ENCODE measurements around the gene SLC30A10.
"Not testable (repeated sequence)": the region's sequence is repeated elsewhere in the genome, so short reads cannot be mapped to it uniquely, and the experiment has no call there.

SLC30A10 gene

DNA sequence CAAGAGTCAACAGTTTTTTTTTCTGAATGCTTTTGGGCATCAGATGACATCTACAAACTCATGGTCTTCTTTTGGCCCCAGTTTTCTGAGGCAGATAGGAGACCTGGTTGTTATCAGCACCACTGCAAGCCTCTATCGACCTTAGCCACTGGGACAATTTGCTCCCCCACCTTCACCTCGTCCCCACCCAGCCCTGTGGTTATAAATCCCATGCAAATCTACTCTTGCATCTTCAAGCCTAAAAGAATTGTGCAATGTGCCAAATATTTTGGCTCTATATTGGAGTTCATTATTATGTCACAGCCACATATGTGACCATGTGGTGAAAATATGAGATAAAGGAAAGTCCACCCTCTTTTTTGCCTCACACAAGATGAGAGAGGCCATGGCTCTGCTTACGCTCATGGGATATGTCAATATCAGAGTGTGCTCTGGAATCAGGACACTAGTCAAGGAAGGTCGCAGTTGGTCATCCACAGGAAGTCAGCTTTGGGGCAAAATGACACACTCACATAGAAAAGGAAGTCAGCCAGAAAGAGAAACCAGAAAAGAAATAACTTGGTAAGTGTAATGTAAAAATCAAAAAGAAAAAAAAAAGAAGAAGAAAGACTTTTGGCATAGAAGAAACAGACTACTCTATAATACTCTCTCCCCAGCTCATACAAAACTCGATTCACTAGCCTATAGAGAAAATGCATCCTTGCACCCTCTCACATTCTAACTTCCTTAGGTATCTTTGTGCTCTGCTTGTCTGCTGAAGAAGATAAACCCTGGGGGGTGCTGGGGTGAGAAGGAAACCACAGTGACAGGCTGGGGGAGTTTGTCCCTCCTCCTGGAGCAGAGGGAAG lies 21.2 kb downstream of the SLC30A10 start:
- Histone ChIP-seq H3K9me3 (ENCODE audit: control insufficient read depth, low read length) (no peaks in the 10 kb centered on the region), H3K4me1 (ENCODE audit: control insufficient read depth, insufficient read depth, low read length) (no peaks in the 10 kb centered on the region), H3K36me3 (ENCODE audit: control insufficient read depth, insufficient read depth, low read length, severe bottlenecking) (no peaks in the 10 kb centered on the region), H3K4me3 (ENCODE audit: low read length) (no peak overlapping the region), H3K9ac (ENCODE audit: low read length) (no peak overlapping the region), H3K27me3 (replicated peaks; ENCODE audit: control insufficient read depth, insufficient read depth, low read length) (peaks cover 2% of the 10 kb centered on the region)
- DNase-seq (ENCODE audit: low read depth): no peak

DNA sequence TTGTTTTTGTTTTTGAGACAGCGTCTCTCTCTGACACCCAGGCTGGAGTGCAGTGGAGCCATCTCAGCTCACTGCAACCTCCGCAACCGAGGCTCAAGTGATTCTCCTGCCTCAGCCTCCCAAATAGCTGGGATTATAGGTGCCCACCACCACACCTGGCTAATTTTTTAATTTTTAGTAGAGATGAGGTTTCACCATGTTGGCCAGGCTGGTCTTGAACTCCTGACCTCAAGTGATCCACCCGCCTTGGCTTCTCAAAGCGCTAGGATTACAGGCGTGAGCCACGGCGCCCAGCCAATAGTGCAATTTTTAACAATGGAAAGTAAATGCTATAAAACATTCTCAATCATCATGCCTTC lies 21.8 kb downstream of the SLC30A10 start:
- not testable (repeated sequence) for DNase-seq (ENCODE audit: low read depth); H3K27me3 ChIP-seq (replicated peaks; ENCODE audit: control insufficient read depth, insufficient read depth, low read length); H3K9me3 ChIP-seq (ENCODE audit: control insufficient read depth, low read length); H3K36me3 ChIP-seq (ENCODE audit: control insufficient read depth, insufficient read depth, low read length, severe bottlenecking); H3K4me1 ChIP-seq (ENCODE audit: control insufficient read depth, insufficient read depth, low read length); H3K9ac ChIP-seq (ENCODE audit: low read length); H3K4me3 ChIP-seq (ENCODE audit: low read length)

DNA sequence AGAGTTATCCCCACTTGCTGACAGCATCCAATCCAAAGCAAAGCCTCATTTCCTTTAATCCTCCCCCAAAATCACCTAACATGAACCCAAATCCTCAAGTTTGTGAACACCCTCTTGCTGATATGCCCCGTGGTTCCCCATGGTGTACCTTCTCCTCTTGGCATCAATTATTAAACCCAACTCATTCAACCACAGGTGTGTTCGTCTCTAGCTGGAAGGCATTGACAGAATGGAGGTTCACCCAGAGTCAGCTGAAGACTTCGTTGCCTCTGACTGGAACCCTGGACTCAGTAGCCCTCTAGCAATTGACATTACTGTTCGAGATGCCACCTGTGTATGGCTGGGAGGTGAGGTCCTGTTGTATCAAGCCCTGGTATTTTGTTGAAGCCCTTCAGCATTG lies 22.8 kb downstream of the SLC30A10 start:
- Histone ChIP-seq H3K36me3 (ENCODE audit: control insufficient read depth, insufficient read depth, low read length, severe bottlenecking) (no peaks in the 10 kb centered on the region), H3K9ac (ENCODE audit: low read length) (no peak overlapping the region), H3K4me3 (ENCODE audit: low read length) (no peak overlapping the region), H3K27me3 (replicated peaks; ENCODE audit: control insufficient read depth, insufficient read depth, low read length) (peaks cover 2% of the 10 kb centered on the region), H3K4me1 (ENCODE audit: control insufficient read depth, insufficient read depth, low read length) (no peaks in the 10 kb centered on the region), H3K9me3 (ENCODE audit: control insufficient read depth, low read length) (no peaks in the 10 kb centered on the region)
- DNase-seq (ENCODE audit: low read depth): no peak

DNA sequence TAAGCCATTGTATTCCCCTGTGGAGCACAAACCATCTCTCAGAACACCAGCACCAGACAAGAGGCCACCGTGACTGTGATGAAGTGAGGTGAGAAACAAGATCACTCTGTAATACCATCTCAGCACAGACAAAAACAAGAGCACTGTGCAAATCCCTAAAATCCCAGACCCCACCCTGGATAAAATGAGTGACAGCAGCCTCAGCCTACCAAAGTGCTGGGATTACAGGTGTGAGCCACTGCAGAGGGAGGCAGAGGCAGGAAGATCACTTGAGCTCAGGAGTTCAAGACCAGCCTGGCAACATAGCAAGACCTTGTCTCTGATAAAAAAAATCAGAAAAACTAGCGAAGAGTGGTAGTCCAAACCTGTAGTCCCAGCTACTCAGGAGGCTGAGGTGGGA lies 23.4 kb downstream of the SLC30A10 start:
- no peaks in the 10 kb centered on the region for H3K36me3 ChIP-seq (ENCODE audit: control insufficient read depth, insufficient read depth, low read length, severe bottlenecking)
- peaks cover 2% of the 10 kb centered on the region for H3K27me3 ChIP-seq (replicated peaks; ENCODE audit: control insufficient read depth, insufficient read depth, low read length)
- H3K9ac ChIP-seq (ENCODE audit: low read length): no peak overlapping the region
- H3K9me3 ChIP-seq (ENCODE audit: control insufficient read depth, low read length): no peaks in the 10 kb centered on the region
- DNase-seq (ENCODE audit: low read depth): no peak
- H3K4me3 ChIP-seq (ENCODE audit: low read length): no peak overlapping the region
- no peaks in the 10 kb centered on the region for H3K4me1 ChIP-seq (ENCODE audit: control insufficient read depth, insufficient read depth, low read length)

DNA sequence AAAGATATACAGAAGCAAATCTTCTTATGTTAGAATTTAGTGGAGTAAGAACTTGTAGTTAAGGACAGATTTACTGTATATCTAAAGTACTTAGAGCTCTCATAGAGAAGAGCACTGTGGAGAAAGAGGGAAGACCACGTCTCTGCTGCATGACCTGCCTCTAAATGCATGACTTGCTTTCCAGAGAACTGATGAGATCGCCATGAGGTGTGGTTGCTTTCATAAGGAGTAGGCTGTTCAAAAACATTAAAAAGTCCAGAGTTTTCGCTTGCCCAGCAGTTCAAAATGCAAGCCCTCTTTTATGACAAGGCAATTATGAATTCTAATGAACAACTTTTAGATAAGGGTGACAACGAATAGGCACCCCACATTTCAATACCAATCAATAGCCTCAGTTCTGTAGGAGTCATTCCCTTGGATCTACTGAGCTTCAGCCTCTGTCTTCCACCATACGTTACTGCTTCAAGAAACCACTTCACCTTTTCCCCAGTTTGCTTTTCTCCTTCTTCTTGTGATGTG lies 24.9 kb downstream of the SLC30A10 start:
- H3K36me3 ChIP-seq (ENCODE audit: control insufficient read depth, insufficient read depth, low read length, severe bottlenecking): no peaks in the 10 kb centered on the region
- no peaks in the 10 kb centered on the region for H3K9me3 ChIP-seq (ENCODE audit: control insufficient read depth, low read length)
- DNase-seq (ENCODE audit: low read depth): no peak
- H3K9ac ChIP-seq (ENCODE audit: low read length): no peak overlapping the region
- H3K4me1 ChIP-seq (ENCODE audit: control insufficient read depth, insufficient read depth, low read length): no peaks in the 10 kb centered on the region
- H3K27me3 ChIP-seq (replicated peaks; ENCODE audit: control insufficient read depth, insufficient read depth, low read length): peaks cover 2% of the 10 kb centered on the region
- no peak overlapping the region for H3K4me3 ChIP-seq (ENCODE audit: low read length)

DNA sequence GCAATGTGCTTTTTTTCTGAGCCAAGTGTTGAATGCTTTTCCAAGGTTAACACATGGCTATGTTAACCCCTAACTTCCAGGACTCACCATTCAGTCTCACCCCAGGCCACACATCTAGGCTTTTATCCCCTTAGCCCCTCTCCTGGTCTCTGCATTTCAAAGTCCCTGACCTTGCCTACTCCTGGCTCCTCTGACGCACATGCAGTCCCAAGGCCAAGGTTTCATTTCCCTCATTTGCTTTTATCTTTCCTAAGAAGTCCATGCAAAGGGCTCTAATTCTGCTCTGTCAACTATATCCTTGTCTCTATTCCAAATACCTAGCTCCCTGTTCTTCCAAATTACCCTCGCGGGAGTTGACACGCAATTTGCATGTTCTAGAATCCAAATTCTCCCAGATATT lies 25.4 kb downstream of the SLC30A10 start:
- H3K9ac ChIP-seq (ENCODE audit: low read length): no peak overlapping the region
- H3K27me3 ChIP-seq (replicated peaks; ENCODE audit: control insufficient read depth, insufficient read depth, low read length): peaks cover 2% of the 10 kb centered on the region
- H3K9me3 ChIP-seq (ENCODE audit: control insufficient read depth, low read length): no peaks in the 10 kb centered on the region
- no peak overlapping the region for H3K4me3 ChIP-seq (ENCODE audit: low read length)
- DNase-seq (ENCODE audit: low read depth): no peak
- H3K36me3 ChIP-seq (ENCODE audit: control insufficient read depth, insufficient read depth, low read length, severe bottlenecking): no peaks in the 10 kb centered on the region
- H3K4me1 ChIP-seq (ENCODE audit: control insufficient read depth, insufficient read depth, low read length): no peaks in the 10 kb centered on the region

DNA sequence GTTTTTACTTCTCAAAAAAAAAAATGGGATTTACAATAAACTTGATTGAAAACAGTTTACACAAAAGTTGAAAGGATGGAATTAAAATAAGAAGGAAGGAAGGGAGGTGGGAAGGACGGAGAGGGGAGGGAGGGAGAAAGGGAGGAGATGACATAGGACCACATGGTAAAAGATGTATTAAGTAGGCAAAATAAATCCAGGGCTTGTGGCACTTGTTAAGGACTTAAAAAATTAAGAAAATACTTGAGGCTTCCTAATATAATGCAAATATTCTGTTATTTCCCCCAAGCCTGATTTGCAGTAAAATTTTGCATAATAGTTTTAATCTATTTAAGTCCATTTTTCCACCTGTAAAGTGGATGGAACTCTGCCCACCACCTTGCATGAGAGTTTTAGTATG lies 27.5 kb downstream of the SLC30A10 start:
- Histone ChIP-seq H3K9ac (ENCODE audit: low read length) (no peak overlapping the region), H3K4me1 (ENCODE audit: control insufficient read depth, insufficient read depth, low read length) (no peaks in the 10 kb centered on the region), H3K36me3 (ENCODE audit: control insufficient read depth, insufficient read depth, low read length, severe bottlenecking) (no peaks in the 10 kb centered on the region), H3K4me3 (ENCODE audit: low read length) (no peak overlapping the region), H3K27me3 (replicated peaks; ENCODE audit: control insufficient read depth, insufficient read depth, low read length) (no peaks in the 10 kb centered on the region), H3K9me3 (ENCODE audit: control insufficient read depth, low read length) (peaks cover 7% of the 10 kb centered on the region)
- no peak for DNase-seq (ENCODE audit: low read depth)

DNA sequence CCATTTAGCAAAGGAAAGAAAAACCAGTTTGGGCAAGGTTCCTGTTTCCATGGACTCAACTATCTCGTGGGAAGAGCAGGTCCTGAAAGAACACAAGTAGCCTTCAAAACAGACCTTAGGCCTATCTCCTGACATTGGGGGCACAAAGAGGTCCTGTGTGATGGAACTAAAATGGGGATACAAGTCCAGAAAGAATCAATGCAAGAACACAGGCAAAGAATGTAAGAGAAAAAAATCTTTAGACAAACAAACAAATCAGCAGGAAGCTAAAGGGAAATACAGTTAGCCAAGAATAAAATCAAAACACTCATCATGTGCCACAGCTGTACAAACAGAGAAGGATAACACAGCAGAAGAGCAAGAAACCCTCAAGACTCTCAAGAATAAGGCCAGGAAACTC lies 28.2 kb downstream of the SLC30A10 start:
- H3K36me3 ChIP-seq (ENCODE audit: control insufficient read depth, insufficient read depth, low read length, severe bottlenecking): no peaks in the 10 kb centered on the region
- no peaks in the 10 kb centered on the region for H3K27me3 ChIP-seq (replicated peaks; ENCODE audit: control insufficient read depth, insufficient read depth, low read length)
- no peaks in the 10 kb centered on the region for H3K4me1 ChIP-seq (ENCODE audit: control insufficient read depth, insufficient read depth, low read length)
- no peak overlapping the region for H3K9ac ChIP-seq (ENCODE audit: low read length)
- DNase-seq (ENCODE audit: low read depth): no peak
- no peak overlapping the region for H3K4me3 ChIP-seq (ENCODE audit: low read length)
- H3K9me3 ChIP-seq (ENCODE audit: control insufficient read depth, low read length): peaks cover 7% of the 10 kb centered on the region

DNA sequence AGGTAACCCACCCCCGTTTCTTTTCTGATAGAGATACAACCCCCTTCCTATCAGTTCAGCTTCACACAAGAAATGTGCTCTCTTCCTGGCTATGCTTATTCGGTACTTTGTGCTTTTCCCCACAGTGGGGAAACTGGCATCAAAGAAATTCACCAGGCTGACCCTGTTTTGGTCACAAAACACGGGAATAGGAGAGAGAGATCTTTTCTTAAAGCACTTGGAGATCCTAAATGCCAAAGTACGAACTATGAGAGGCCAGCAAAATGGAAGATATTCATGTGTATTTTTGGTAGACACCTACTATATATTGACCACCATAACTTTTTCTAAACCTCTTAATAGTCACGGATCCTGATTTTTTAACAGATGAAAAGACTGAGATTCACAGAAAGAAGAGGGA lies 30.0 kb downstream of the SLC30A10 start:
- Histone ChIP-seq H3K9me3 (ENCODE audit: control insufficient read depth, low read length) (peaks cover 7% of the 10 kb centered on the region), H3K36me3 (ENCODE audit: control insufficient read depth, insufficient read depth, low read length, severe bottlenecking) (no peaks in the 10 kb centered on the region), H3K9ac (ENCODE audit: low read length) (no peak overlapping the region), H3K4me3 (ENCODE audit: low read length) (no peak overlapping the region), H3K4me1 (ENCODE audit: control insufficient read depth, insufficient read depth, low read length) (no peaks in the 10 kb centered on the region), H3K27me3 (replicated peaks; ENCODE audit: control insufficient read depth, insufficient read depth, low read length) (no peaks in the 10 kb centered on the region)
- no peak for DNase-seq (ENCODE audit: low read depth)

DNA sequence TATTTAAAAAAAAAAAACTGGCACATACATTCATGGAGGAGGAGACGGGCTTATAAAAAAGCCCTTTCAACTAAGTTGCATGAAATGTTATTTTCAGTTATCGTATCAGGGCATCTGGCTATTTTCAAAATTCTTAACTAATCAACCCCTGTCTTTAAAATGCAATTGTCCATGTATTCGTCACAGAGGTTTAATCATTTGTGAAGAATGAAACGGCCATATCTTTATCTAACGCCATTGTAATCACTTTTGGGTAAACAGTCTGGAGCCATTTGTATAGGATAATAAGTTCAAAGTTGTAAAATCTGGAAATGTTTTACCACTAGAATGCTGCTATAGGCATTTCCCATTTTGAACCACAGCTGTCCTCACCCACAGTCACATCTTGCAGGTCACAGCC lies 30.4 kb downstream of the SLC30A10 start:
- Histone ChIP-seq H3K4me1 (ENCODE audit: control insufficient read depth, insufficient read depth, low read length) (no peaks in the 10 kb centered on the region), H3K27me3 (replicated peaks; ENCODE audit: control insufficient read depth, insufficient read depth, low read length) (no peaks in the 10 kb centered on the region)
- no peak for DNase-seq (ENCODE audit: low read depth)

DNA sequence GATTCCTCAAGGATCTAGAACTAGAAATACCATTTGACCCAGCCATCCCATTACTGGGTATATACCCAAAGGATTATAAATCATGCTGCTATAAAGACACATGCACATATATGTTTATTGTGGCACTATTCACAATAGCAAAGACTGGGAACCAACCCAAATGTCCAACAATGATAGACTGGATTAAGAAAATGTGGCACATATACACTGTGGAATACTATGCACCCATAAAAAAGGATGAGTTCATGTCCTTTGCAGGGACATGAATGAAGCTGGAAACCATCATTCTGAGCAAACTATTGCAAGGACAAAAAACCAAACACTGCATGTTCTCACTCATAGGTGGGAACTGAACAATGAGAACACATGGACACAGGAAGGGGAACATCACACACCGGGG lies 36.1 kb downstream of the SLC30A10 start:
- not testable (repeated sequence) for H3K4me1 ChIP-seq (ENCODE audit: control insufficient read depth, insufficient read depth, low read length); H3K36me3 ChIP-seq (ENCODE audit: control insufficient read depth, insufficient read depth, low read length, severe bottlenecking); DNase-seq (ENCODE audit: low read depth); H3K4me3 ChIP-seq (ENCODE audit: low read length); H3K9me3 ChIP-seq (ENCODE audit: control insufficient read depth, low read length); H3K27me3 ChIP-seq (replicated peaks; ENCODE audit: control insufficient read depth, insufficient read depth, low read length); H3K9ac ChIP-seq (ENCODE audit: low read length)

More for the DNA sequence above, 30.4 kb downstream of the SLC30A10 start:
- H3K9me3 ChIP-seq (ENCODE audit: control insufficient read depth, low read length): peaks cover 7% of the 10 kb centered on the region
- H3K4me3 ChIP-seq (ENCODE audit: low read length): no peak overlapping the region
- no peaks in the 10 kb centered on the region for H3K36me3 ChIP-seq (ENCODE audit: control insufficient read depth, insufficient read depth, low read length, severe bottlenecking)
- no peak overlapping the region for H3K9ac ChIP-seq (ENCODE audit: low read length)

DNA sequence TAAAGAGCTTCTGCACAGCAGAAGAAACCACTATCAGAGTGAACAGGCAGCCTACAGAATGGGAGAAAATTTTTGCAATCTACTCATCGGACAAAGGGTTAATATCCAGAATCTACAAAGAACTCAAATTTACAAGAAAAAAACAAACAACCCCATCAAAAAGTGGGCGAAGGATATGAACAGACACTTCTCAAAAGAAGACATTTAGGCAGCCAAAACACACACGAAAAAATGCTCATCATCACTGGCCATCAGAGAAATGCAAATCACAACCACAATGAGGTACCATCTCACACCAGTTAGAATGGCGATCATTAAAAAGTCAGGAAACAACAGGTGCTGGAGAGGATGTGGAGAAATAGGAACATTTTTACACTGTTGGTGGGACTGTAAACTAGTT lies 36.5 kb downstream of the SLC30A10 start:
- not testable (repeated sequence) for DNase-seq (ENCODE audit: low read depth); H3K9ac ChIP-seq (ENCODE audit: low read length); H3K9me3 ChIP-seq (ENCODE audit: control insufficient read depth, low read length); H3K27me3 ChIP-seq (replicated peaks; ENCODE audit: control insufficient read depth, insufficient read depth, low read length); H3K36me3 ChIP-seq (ENCODE audit: control insufficient read depth, insufficient read depth, low read length, severe bottlenecking); H3K4me3 ChIP-seq (ENCODE audit: low read length); H3K4me1 ChIP-seq (ENCODE audit: control insufficient read depth, insufficient read depth, low read length)

Measured in adipocyte (in vitro differentiated cells).